GM21737 (cell line): Measurements from ENCODE around the gene MIPOL1.
"Not testable (repeated sequence)": the region's sequence is repeated elsewhere in the genome, so short reads cannot be mapped to it uniquely, and the experiment has no call there.

Source experiments
- ATAC-seq: cut with Tn5 transposase; IDR thresholded peaks from one replicate; pipeline ENCODE4 v1.9.1; 2021; ENCODE audit warnings: mild to moderate bottlenecking, moderate library complexity; ENCODE audit not compliant: unreplicated experiment

MIPOL1 gene

GRCh38 chr14:37443461-37443860, 245.7 kb downstream of the MIPOL1 start:
- no peak for ATAC-seq

- ATAC-seq, result no peak
Observed at GRCh38 chr14:37447883-37448391, 250.2 kb downstream of the MIPOL1 start.

- no peak for ATAC-seq
Observed at GRCh38 chr14:37452323-37452722, 254.6 kb downstream of the MIPOL1 start.

- ATAC-seq, result no peak
Observed at GRCh38 chr14:37453985-37454384, 256.2 kb downstream of the MIPOL1 start.

DNA sequence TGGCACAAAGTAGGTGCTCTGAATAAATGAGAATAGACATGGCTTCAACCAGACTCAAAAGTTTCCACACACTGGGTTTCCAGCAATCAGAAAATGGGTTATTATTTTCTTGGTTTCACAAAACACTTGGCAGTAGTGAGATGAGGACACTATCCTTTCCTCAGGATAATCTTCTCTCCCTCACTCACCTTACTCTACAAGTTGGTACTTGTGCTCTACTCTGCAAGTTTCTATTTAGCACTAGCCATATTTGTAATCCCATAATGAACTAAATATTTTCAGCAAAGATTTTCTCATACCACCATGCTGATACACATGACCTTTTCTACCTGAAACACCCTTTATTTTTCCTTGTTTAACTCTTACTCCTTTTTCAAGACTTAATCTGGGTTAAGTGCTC, 259.6 kb downstream of the MIPOL1 start:
- no peak for ATAC-seq

GRCh38 chr14:37462426-37462825, 264.7 kb downstream of the MIPOL1 start:
- not testable (repeated sequence) for ATAC-seq

DNA sequence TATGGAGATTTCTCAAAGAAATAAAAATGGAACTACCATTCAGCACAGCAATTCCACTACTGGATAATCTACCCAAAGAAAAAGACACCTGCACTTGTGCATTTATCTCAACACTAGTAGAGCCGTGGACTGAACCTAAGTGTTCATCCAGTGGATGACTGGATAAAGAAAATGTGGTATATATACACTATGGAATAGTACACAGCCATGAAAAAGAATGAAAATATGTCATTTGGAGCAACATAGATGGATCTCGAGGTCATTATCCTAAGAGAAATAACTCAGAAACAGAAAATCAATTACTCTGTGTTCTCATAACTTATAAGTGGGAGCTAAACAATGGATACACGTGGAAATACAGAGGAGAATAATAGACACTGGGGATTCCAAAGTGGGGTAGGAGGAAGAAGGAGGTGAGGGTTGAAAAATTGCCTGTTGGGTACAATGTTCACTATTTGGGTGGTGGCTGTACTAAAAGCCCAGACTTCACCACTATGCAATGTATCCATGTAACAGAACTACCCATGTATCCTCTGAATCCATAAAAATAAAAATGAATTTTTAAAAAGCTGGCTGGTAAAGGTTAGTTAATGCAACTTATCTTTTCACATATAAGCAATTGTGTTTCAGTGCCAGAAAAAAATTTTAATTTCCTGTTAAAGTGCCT, 266.6 kb downstream of the MIPOL1 start:
- ATAC-seq, result no peak

GRCh38 chr14:37466003-37466622, 268.4 kb downstream of the MIPOL1 start:
- ATAC-seq, result no peak

GRCh38 chr14:37466623-37467088, 268.9 kb downstream of the MIPOL1 start:
- no peak for ATAC-seq

DNA sequence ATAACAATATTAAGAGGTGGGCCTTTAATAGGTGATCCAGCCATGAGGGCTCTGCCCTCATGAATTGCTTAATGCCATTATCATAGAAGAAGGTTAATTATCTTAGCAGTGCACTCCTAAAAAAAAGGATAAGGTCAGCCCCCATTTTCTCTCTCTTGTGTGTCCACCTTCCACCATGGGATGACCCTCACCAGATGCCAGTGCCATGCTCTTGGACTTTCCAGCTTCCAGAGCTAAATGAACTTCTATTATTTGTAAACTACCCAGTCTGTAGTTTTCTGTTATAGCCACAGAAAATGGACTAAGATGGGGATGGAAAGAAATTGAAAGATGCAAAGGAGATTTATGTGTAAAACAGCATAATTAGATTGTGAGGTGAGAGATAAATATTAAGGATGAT, 271.9 kb downstream of the MIPOL1 start:
- no peak for ATAC-seq

- no peak for ATAC-seq
Observed at GRCh38 chr14:37470251-37470650, 272.5 kb downstream of the MIPOL1 start.

DNA sequence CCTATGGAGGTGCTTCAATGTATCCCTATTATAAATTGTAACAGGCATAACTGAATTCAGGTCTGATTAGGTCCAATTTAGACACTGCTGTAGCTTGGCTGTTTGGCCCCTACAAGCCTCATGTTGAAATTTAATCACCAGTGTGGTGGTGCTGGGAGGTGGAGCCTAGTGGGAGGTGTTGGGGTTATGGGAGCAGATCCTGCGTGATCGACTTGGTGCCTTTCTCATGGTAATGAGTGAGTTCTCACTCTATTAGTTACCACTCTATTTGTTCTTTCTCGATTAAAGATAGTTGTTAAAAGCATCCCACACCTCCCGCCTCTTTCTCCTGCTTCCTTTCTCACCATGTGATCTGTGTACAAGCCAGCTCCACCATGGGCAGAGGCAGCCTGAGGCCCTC, 275.2 kb downstream of the MIPOL1 start:
- no peak for ATAC-seq

GRCh38 chr14:37474191-37474590, 276.5 kb downstream of the MIPOL1 start:
- no peak for ATAC-seq

DNA sequence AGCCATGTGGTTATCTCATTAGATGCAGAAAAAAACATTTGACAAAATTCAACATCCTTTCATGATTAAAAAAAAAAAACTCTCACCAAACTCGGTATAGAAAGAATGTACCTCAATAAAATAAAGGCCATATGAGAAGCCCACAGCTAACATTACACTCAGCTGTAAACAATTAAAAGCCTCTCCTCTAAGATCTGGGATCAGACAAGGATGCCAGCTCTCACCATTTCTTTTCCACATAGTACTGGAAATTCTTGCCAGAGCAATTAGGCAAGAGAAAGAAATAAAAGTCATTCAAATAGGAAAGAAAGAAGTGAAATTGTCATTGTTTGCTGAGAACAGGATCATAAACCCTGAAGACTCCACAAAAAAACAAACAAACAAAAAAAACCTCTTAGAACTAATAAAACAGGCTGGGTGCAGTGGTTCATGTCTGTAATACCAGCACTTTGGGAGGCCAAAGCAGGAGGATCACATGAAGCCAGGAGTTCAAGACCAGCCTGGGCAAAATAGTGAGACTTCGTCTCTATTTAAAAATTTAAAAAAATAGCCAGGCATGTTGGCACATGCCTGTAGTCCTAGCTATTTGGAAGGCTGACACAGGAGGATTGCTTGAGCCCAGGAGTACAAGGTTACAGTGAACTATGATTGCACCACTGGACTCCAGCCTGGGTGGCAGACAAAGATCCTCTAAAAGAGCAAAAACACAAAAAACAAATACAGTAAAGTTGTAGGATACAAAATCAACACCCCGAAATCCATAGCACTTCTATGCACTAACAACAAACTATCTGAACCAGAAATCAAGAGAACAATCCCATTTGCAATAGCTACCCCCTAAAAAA, 282.9 kb downstream of the MIPOL1 start:
- no peak for ATAC-seq

DNA sequence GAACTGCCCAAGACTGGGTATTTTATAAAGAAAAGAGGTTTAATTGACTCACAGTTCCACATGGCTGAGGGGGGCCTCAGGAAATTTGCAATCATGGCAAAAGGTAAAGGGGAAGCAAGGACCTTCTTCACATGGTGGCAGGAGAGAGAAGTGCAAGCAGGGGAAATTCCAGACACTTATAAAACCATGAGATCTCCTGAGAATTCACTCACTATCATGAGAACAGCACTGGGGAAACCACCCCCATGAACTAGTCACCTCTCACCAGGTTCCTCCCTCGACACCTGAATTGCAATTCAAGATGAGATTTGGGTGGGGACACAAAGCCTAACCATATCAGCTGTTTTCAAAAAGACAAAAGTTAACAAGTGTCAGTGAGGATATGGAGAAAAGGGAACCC, 284.7 kb downstream of the MIPOL1 start:
- no peak for ATAC-seq

GRCh38 chr14:37483672-37484071, 285.9 kb downstream of the MIPOL1 start:
- ATAC-seq, result no peak

- no peak for ATAC-seq
Observed at GRCh38 chr14:37490607-37491006, 292.9 kb downstream of the MIPOL1 start.

GRCh38 chr14:37491076-37491475, 293.3 kb downstream of the MIPOL1 start:
- ATAC-seq, result no peak

- no peak for ATAC-seq
Observed at GRCh38 chr14:37493606-37494005, 295.9 kb downstream of the MIPOL1 start.

- no peak for ATAC-seq
Observed at GRCh38 chr14:37497422-37497821, 299.7 kb downstream of the MIPOL1 start.

- no peak for ATAC-seq
Observed at GRCh38 chr14:37501877-37502276, 304.1 kb downstream of the MIPOL1 start.

DNA sequence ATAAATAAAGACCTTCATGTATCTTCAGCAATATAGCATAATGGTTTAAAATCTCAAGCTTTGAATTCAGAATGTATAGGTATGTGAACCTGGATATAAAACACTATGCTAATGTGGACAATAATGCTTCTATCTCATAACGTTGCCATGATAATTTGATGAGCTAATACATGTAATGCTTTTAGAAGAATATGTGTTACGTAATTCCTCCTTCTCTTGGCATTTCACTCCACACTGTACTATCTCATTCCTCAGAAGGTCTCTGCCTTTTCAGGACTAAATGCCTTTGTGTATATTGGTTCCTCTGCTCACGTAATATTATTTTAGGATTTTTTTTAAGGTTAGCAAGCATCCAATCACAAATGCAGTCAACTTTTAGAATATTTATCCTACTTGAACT, 310.8 kb downstream of the MIPOL1 start:
- no peak for ATAC-seq
